ENCODE measurements around the gene CFAP57. TPM values are rescaled to one million over a fixed set of nuclear protein-coding genes. Genes with fewer than 3 reads are reported as not detected.
A peak's percentile ranks its signal among the peaks of the same experiment; 100 is the strongest.

The CFAP57 gene
- total RNA-seq, 1 donor from 2014 or later, result not detected

DNA sequence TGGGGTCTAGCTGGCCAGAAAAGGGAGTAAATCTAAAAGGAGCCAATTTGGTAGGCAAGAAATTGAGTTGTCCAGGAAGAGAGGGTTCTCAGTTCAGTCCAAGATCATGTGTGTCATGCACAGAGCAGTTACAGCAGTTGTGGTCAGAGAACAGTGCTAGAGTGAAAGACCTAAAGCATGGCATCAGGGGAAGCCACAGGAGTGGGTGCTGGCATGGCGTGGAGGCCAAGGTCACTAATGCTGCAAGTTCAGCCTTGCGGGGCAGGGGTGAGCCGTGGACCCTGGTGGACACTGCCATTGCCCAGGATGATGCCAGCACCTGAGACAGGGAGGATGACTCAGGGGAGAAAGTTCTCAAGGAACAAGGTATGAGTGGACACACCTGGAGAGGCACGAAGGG is 81.0 kb downstream of the CFAP57 start:
- TF ChIP-seq, protein P1, sequence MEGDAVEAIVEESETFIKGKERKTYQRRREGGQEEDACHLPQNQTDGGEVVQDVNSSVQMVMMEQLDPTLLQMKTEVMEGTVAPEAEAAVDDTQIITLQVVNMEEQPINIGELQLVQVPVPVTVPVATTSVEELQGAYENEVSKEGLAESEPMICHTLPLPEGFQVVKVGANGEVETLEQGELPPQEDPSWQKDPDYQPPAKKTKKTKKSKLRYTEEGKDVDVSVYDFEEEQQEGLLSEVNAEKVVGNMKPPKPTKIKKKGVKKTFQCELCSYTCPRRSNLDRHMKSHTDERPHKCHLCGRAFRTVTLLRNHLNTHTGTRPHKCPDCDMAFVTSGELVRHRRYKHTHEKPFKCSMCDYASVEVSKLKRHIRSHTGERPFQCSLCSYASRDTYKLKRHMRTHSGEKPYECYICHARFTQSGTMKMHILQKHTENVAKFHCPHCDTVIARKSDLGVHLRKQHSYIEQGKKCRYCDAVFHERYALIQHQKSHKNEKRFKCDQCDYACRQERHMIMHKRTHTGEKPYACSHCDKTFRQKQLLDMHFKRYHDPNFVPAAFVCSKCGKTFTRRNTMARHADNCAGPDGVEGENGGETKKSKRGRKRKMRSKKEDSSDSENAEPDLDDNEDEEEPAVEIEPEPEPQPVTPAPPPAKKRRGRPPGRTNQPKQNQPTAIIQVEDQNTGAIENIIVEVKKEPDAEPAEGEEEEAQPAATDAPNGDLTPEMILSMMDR (IDR thresholded peaks at IDR 0.05; ENCODE audit: insufficient read depth, low read length, severe bottlenecking), result no peak
- no peaks in the 10 kb centered on the region for H3K36me3 ChIP-seq (ENCODE audit: control insufficient read depth, insufficient read depth, low read length)
- DNase-seq (ENCODE audit: low read depth) (no peak), FAIRE-seq (no peak)
- peaks cover 1% of the 10 kb centered on the region for H3K27me3 ChIP-seq (ENCODE audit: control insufficient read depth, insufficient read depth, low read length)
- H3K4me3 ChIP-seq (ENCODE audit: low read depth, low read length), result no peak overlapping the region

DNA sequence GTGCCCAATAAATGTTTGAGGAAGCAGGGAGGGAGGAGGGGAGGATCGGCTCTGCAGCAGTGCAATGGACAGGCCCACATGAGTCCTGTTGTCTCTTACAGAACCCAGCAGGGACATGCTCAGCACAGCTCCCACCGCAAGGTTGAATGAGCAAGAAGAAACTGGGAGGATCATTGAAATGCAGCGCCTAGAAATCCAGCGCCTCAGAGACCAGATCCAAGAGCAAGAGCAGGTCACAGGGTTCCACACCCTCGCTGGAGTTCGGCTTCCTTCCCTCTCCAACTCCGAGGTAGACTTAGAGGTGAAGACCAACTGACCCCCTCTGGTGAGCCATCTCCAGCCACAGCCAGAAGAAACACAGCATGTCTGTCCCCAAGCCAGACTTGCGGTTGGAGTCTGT is 81.7 kb downstream of the CFAP57 start:
- FAIRE-seq (no peak), DNase-seq (ENCODE audit: low read depth) (no peak)
- Histone ChIP-seq H3K36me3 (ENCODE audit: control insufficient read depth, insufficient read depth, low read length) (no peaks in the 10 kb centered on the region), H3K27me3 (ENCODE audit: control insufficient read depth, insufficient read depth, low read length) (peaks cover 1% of the 10 kb centered on the region), H3K4me3 (ENCODE audit: low read depth, low read length) (no peak overlapping the region)
- TF ChIP-seq, protein P1 (IDR thresholded peaks at IDR 0.05; ENCODE audit: insufficient read depth, low read length, severe bottlenecking), result no peak

DNA sequence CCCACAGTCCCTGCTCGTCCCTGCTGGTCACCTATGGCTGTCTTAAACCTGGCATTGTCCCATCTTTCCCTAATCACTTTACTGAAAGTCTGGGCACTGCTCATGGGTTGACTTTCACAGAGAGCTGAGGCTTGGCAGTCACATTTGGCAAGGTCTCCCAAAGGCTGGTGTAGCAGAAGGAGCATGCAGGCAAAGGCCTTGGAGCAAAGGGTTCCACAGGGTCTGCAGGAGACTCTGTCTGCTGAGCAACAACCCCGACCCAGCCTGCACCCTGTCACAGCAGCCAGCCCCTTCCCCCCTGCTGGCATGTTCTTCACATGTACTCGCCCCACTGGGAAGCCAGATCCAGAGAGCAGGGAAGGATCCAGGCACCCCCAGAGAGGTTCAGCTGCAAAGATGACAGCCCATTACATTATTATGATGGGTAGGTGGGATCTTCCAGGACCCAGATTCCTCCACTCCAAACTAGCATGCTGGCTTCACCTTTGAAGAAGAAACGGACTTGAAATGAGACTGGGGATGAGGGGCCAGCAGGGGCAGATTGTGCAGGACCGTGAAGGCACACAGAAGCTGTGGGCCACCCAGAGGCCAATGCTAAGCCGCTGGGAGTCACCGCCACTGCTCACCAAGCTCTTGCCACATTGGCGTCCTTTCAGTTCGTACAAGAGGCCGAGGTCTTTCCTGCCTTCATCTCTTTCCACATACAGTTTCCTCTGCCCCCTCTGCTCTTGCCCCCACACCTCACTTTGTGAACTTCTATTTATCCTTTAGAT is 83.5 kb downstream of the CFAP57 start:
- peaks cover 1% of the 10 kb centered on the region for H3K27me3 ChIP-seq (ENCODE audit: control insufficient read depth, insufficient read depth, low read length)

DNA sequence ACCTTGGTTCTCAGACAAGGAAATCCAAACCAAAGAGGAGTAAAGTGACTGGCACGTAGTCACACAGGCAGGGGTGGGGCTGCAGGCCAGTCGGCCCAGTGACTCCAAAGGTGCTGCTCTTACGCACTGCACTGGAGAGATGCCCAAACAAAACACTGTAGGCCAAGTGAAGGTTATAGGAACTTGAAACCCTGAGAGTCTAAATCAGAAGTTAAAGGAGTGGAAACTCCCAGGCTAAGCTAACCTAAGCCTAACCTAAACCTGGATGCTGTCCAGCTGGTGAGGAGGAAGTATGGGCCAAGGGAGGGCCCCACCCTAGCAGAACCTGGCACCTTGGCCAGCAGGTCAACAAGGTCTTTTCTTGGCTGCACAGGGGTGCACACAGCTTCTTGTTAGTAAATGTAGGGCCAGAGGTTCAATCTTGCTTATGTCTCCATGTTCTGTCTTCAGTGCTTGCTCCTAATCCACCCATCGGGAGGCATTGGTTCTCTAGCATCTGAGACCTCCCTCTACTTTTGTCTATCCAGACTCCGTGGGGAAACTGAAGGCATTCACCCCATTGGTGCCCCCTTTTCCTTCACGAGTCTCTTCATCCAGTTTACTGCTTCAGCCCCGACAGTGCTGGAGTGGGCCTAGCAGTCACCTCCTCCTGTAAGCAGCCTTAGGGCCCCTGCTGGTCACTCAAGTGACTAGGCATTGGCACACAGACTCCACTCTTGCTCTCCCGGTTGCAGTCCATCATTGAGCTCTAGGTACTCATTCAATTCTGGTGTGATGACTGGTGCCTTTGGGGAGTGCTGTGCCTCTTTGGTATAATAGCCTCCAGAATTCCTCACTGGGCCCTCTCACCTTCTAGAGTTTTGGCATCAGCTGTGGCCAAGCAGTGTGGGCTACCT is 84.8 kb downstream of the CFAP57 start:
- no peak for FAIRE-seq
- Histone ChIP-seq H3K4me3 (ENCODE audit: low read depth, low read length) (no peak overlapping the region), H3K36me3 (ENCODE audit: control insufficient read depth, insufficient read depth, low read length) (no peaks in the 10 kb centered on the region), H3K27me3 (ENCODE audit: control insufficient read depth, insufficient read depth, low read length) (peaks cover 1% of the 10 kb centered on the region)
- peak; percentile 43 for DNase-seq (ENCODE audit: low read depth)
- TF ChIP-seq, protein P1 (IDR thresholded peaks at IDR 0.05; ENCODE audit: insufficient read depth, low read length, severe bottlenecking), result no peak

More for the DNA sequence above, 83.5 kb downstream of the CFAP57 start:
- TF ChIP-seq, protein P1 (IDR thresholded peaks at IDR 0.05; ENCODE audit: insufficient read depth, low read length, severe bottlenecking), result no peak
- no peak for FAIRE-seq
- Histone ChIP-seq H3K36me3 (ENCODE audit: control insufficient read depth, insufficient read depth, low read length) (no peaks in the 10 kb centered on the region), H3K4me3 (ENCODE audit: low read depth, low read length) (no peak overlapping the region)
- DNase-seq (ENCODE audit: low read depth), result no peak

DNA sequence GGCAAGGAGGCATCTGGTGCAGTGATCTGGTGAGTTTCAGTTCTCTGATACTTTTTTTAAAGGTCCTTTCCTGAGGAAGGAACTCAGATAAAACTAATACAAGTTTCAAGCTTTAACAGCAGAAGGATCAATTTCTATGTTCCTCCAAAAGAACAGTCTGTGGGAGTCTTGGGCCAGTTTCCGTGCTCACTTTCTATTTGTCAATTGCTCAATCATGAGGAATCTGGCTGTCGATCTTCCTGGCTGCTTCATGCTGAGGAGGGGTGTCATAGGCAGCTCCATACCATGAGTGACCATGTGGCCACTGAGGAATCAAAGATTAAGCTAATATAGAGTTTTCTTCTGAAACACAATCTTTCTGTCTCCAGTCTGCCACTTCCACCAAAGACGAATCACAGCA is 86.2 kb downstream of the CFAP57 start:
- DNase-seq (ENCODE audit: low read depth) (no peak), FAIRE-seq (no peak)
- Histone ChIP-seq H3K4me3 (ENCODE audit: low read depth, low read length) (no peak overlapping the region), H3K27me3 (ENCODE audit: control insufficient read depth, insufficient read depth, low read length) (no peaks in the 10 kb centered on the region), H3K36me3 (ENCODE audit: control insufficient read depth, insufficient read depth, low read length) (no peaks in the 10 kb centered on the region)
- TF ChIP-seq, protein P1 (IDR thresholded peaks at IDR 0.05; ENCODE audit: insufficient read depth, low read length, severe bottlenecking), result no peak

All from bronchial epithelial cell (primary cell).